PC-3 (cell line): ENCODE results near the gene NARS2.

ENCODE experiments used
- CTCF ChIP-seq: fragments of 300-600 bp; sonication (generic); conservative IDR thresholded peaks from 2 replicates; pipeline ENCODE4 v1.5.1; 2017; ENCODE audit warnings: antibody characterized with exemption, low read depth, mild to moderate bottlenecking, low read length
- EZH2 ChIP-seq: fragments of 300-600 bp; sonication (generic); IDR thresholded peaks from one replicate; pipeline ENCODE4 v1.6.1; 2017; ENCODE audit warnings: antibody characterized with exemption, mild to moderate bottlenecking, low read length; ENCODE audit not compliant: unreplicated experiment

- TF ChIP-seq CTCF (no peak), EZH2 (no peak)
Observed at GRCh38 chr11:78533399-78533798, 41.3 kb downstream of the NARS2 start.
